Measurements from ENCODE around the gene OSBPL3.

OSBPL3 gene

GRCh38 chr7:24808518-24808917, 171.5 kb downstream of the OSBPL3 start:
- no peak for TF ChIP-seq CTCF (IDR thresholded peaks at IDR 0.05; ENCODE audit: low read depth, low read length)
- DNase-seq (ENCODE audit: extremely low read depth, low read depth): no peak

GRCh38 chr7:24802300-24802699, 177.7 kb downstream of the OSBPL3 start:
- TF ChIP-seq CTCF (IDR thresholded peaks at IDR 0.05; ENCODE audit: low read depth, low read length): no peak
- DNase-seq (ENCODE audit: extremely low read depth, low read depth): no peak

GRCh38 chr7:24801883-24802282, 178.1 kb downstream of the OSBPL3 start:
- no peak for TF ChIP-seq CTCF (IDR thresholded peaks at IDR 0.05; ENCODE audit: low read depth, low read length)
- no peak for DNase-seq (ENCODE audit: extremely low read depth, low read depth)

GRCh38 chr7:24800667-24801066, 179.3 kb downstream of the OSBPL3 start:
- no peak for DNase-seq (ENCODE audit: extremely low read depth, low read depth)
- no peak for TF ChIP-seq CTCF (IDR thresholded peaks at IDR 0.05; ENCODE audit: low read depth, low read length)

- DNase-seq (ENCODE audit: extremely low read depth, low read depth): no peak
Observed at GRCh38 chr7:24800073-24800472, 179.9 kb downstream of the OSBPL3 start.

DNA sequence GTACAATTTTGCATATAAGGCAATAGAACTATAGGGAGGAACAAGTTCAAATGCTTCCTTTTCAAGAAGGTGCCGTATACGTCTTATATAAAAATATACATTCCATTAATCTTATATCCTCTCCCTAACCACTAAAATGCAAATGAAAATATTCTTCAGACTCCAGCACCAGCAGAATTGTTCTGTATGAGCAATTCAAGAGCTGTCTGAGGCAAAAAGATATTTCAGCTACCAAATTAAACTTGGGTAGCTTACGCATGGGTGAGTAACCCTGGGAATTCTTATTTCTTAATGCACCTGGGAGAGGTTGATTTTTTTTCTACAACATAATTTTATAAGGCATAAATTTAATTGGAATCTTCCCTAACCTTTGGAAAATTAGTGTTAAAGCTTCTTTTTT, 180.5 kb downstream of the OSBPL3 start:
- DNase-seq (ENCODE audit: extremely low read depth, low read depth): no peak
- no peak for TF ChIP-seq CTCF (IDR thresholded peaks at IDR 0.05; ENCODE audit: low read depth, low read length)

More at GRCh38 chr7:24800073-24800472, 179.9 kb downstream of the OSBPL3 start:
- no peak for TF ChIP-seq CTCF (IDR thresholded peaks at IDR 0.05; ENCODE audit: low read depth, low read length)

DNA sequence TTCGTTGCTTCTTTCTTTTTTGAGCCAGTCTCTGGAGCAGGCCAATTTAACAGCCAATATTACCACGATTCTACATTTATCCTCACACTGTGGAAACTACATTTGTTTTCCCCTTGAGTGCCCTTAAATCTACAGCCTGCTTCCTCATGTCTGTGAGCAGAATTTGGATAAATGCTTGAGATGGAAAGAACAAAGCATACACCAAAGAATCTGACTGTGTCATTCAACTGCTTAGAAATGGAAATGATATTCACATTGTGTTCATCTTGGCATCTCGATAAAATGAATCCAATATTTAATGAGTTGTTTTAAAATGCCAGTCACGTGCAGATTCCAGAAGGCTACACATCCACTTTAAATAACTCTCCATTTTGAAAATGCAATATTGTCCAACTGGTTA, 181.7 kb downstream of the OSBPL3 start:
- no peak for DNase-seq (ENCODE audit: extremely low read depth, low read depth)
- TF ChIP-seq CTCF (IDR thresholded peaks at IDR 0.05; ENCODE audit: low read depth, low read length): no peak
